Raji (cell line): ENCODE results near the gene HCRTR1.

Experiments used
- POLR2A ChIP-seq: IDR thresholded peaks from 2 replicates; pipeline ENCODE4 v1.6.1; 2011; ENCODE audit warnings: low read depth, low read length, control low read depth; ENCODE audit not compliant: insufficient read depth

HCRTR1 gene

DNA sequence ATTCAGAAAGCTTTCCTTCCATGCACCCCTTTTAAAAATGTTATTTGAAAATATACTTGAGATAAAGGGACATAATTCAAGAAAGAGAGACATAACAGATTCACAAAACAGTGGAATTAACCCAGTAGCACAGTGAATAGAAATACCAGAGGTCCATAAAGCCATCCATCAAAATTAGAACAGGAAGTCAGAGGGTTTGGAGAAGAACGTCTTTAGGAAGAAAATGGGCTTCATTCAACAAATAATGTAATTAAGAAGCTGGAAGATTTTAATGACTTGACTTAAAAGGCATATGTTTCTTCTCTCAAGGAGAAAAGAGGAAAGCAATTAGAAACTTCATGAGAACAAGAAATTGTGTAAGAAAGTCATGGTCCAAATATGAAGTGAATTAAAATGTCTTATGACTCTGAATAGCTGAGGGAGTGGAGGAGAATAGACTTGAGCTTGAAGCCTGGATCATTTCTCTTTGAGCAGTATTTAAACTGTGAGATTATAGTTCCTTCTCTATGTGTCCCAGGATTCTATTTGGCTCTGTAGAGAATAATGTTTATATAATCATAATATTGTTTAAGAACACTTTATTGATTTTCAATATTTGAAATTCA lies 7.9 kb upstream of the HCRTR1 start:
- TF ChIP-seq POLR2A = no peak

DNA sequence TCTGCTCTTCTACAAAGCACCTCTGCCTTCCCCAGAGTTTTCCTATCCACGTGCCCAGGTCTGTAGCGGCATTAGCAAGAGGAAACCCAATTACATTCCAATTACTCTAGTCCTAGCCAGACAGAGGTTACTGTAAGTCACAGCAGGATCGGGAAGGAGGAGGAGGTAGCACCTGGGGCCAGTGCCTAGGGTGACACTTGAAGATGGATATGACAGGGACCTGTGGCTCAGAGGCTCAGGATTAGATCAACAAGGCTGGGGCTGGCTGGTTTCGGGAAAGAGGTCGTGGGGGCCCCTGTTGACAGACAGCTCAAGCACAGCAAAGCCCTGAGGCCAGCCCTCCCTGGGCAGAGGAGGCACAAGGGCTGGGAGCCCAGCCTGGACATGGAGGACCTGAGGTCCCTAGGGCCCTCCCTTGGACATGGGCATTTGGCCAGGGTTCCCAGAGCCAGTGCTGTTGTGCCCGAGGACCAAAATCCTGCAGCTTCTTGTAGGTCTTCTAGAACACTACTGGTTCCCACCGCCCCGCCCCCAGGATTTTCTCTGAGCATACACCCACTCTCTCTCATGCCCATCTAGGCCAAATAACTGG lies 3.0 kb upstream of the HCRTR1 start:
- TF ChIP-seq POLR2A = no peak

DNA sequence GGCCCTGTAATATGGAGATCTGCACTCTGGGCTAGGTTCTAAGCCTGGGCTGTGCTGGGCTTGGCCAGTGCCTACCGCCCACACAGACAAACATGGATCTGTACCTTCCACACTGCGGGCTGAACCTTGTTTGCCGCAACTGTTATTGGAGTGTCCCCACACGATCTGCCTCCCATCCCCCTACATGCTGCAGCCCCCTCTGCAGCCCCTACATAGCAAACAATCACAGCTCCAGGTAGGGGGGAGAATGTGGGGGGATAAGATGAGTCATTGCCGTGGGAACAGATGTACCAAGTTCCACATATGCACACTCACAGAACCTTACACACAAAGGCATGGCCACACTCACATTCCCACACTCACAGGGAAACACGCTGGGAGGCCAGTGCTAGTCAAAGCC lies 2.1 kb upstream of the HCRTR1 start:
- TF ChIP-seq POLR2A = no peak

DNA sequence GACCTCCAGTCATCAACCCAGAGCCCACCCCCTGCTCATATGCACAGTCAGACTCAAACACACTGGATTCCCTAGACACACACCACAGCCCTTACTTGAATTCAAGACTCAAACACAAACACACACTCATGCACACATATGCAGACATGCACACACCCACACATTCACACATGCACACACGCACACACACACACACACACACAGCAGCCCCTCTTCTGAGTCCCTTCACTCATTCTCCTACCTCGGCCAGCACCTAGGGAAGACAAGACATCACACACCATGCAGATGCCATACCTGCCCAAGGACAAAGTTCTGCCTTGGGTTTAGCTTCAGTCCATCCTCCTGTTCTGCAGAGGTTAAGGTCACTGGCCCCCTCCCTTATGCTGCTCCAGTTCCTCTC lies 1.6 kb upstream of the HCRTR1 start:
- no peak for TF ChIP-seq POLR2A

DNA sequence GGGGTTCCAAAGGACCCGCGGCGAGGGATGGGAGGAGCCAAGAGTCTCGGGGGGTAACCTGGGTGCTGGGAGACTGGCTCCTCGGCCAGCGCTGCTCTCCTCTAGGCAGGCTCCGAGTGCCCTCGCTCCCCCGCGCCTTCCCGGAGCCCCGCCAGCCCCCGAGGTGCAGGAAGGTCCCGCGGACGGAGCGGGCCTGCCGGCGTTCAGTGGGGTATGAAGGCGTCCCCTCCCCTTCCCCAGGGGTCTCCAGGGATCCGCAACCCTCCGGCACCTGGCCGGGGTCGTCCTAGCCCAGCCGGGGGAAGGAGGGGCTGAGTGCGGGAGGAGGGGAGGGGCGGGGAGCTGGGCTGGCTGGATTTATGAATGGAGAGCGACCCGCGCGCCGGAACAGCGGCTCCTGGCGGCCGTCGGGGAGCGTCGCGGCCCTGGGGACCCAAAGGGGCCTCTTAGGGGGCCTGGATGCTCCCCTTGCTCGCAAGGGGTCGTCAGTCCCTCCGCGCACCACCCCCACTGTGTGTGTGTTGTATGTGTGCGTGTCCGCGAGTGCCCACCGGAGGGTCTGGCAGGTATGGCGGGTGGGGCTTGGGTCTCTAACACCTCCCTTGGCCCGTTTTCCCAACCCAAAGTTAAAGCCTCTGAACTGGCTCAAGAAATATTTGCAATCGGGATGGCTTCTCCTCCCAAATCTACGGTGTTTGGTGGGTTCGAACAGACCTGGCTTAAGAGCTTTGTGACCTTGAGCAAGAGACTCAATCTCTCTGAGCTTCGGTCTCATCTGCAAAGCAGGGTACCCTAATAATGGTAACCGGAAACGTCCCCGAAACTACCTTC lies 642 bp downstream of the HCRTR1 start:
- TF ChIP-seq POLR2A = no peak

DNA sequence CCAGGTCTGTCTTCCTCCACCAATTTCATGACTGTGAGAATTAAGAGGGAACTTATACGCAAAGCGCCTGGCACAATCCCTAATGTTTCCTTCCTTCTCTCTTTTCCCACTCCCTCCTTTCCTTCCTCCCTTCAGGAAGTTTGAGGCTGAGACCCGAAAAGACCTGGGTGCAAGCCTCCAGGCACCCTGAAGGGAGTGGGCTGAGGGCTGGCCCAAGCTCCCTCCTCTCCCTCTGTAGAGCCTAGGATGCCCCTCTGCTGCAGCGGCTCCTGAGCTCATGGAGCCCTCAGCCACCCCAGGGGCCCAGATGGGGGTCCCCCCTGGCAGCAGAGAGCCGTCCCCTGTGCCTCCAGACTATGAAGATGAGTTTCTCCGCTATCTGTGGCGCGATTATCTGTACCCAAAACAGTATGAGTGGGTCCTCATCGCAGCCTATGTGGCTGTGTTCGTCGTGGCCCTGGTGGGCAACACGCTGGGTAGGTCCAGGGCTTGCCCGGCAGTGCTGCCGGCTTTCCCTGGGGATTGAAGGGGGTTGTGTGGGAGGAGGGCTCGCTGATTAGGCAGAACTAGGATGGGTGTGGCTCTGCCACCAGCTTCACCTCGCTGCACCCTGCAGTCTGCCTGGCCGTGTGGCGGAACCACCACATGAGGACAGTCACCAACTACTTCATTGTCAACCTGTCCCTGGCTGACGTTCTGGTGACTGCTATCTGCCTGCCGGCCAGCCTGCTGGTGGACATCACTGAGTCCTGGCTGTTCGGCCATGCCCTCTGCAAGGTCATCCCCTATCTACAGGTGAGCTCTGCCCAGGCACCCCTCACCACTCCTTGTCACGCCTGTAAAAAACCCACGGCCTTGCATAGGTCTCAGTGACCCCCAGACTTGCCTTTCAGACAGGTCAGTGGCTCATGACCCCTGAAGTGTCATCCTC lies 1.7 kb downstream of the HCRTR1 start:
- TF ChIP-seq POLR2A = no peak

DNA sequence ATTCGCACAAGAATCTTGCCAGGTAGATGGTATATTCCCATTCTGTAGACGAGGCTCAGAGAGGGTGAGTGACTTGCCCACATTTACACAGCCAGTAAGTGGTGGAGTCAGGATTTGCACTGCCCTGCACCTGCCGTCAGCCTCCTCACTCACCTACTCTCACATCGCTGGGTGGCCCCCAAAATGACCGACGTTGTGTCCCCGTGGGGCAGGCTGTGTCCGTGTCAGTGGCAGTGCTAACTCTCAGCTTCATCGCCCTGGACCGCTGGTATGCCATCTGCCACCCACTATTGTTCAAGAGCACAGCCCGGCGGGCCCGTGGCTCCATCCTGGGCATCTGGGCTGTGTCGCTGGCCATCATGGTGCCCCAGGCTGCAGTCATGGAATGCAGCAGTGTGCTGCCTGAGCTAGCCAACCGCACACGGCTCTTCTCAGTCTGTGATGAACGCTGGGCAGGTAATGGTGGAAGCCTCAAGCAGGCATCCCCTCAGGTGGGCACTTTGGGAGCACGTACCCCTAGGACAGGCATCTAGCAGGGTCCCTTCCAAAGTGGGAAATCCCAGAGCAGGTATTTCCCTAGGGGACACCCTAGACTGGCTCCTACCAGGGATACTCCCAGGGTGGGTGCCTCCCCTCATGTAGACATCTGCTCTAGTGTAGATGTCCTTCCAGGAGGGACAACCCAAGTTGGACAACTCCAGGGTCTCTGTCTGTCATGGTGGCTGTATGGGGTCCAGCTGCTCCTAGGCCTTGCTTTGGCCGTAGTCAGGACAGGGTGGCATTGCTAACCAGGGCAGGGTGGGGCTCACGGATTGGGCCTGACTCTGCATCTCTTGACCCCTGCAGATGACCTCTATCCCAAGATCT lies 3.4 kb downstream of the HCRTR1 start:
- TF ChIP-seq POLR2A = no peak

DNA sequence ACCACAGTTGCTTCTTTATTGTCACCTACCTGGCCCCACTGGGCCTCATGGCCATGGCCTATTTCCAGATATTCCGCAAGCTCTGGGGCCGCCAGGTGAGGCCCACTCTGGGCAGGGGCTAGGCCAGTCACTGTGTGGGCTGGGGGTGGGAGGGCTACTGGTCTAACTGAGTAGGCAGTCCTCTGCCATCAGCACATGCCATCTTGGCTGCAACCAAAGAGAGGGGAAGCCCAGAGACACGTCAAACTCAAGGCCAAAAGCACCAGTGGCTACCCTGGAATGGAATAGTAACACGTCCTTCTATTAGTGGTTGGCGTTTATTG lies 4.0 kb downstream of the HCRTR1 start:
- TF ChIP-seq POLR2A = no peak

DNA sequence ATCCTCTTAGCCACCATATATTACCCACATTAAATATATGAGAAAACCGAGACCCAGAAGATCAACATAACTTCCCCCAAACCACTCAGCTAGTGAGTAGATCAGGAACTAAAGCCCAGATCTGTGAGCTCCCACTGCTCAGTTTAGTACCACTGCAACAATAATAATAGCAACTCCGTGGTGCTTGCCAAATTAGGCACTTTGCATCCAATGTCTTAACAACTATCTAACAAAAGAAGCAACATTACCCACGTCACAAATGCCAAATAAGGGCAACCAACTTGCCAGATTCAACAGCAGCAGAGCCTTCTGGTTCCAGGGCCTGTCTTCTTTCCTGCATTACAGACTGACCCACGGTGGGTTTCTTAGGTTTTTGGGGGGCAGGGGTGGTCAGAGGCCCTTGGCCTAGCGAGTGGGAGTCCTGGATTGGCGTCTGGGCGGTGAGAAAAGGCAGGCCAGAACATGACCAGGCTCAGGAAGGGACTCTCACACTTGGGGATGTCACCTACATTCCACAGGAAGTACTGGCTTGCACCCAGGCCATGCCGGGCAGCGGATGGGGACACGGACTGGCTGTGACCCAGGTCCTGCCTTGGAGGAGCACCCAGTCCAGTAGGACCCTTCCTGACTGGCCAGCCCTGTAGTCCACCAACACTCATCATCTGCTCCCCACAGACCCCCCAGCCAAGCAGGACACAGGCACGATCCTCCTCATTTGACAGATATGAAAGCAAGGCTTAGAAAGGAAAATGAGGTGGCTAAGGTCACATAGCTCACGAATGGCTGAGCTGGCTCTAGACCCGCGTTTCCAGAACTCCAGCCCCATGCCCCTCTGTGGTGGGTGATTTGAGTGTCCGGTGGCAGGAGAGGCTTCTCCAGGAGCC lies 4.6 kb downstream of the HCRTR1 start:
- no peak for TF ChIP-seq POLR2A

DNA sequence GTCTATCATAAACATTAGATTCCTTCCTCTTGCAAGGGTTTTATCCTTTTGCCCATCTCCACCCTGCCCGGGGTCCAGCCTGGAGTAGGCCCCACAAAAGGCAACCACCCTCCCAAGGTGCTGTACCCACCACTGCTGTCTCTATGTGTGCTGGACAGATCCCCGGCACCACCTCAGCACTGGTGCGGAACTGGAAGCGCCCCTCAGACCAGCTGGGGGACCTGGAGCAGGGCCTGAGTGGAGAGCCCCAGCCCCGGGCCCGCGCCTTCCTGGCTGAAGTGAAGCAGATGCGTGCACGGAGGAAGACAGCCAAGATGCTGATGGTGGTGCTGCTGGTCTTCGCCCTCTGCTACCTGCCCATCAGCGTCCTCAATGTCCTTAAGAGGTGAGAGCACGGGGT lies 5.9 kb downstream of the HCRTR1 start:
- TF ChIP-seq POLR2A = no peak

DNA sequence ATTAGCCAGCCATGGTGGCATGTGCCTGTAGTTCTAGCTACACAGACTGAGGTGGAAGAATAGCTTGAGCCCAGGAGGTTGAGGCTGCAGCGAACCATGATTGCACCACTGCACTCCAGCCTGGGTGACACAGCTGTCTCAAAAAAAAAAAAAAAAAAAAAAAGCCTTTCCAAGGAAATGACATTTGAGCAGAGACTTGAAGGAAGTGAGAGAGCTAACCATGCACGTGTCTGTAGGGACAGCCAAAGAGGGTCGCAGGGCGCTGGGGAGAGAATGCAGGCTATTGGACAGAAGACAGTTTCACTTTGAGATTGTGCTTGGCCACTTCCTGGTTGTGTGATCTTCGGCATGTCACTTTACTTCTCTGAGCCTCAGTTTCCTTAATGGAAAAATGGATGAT lies 6.8 kb downstream of the HCRTR1 start:
- TF ChIP-seq POLR2A = no peak

DNA sequence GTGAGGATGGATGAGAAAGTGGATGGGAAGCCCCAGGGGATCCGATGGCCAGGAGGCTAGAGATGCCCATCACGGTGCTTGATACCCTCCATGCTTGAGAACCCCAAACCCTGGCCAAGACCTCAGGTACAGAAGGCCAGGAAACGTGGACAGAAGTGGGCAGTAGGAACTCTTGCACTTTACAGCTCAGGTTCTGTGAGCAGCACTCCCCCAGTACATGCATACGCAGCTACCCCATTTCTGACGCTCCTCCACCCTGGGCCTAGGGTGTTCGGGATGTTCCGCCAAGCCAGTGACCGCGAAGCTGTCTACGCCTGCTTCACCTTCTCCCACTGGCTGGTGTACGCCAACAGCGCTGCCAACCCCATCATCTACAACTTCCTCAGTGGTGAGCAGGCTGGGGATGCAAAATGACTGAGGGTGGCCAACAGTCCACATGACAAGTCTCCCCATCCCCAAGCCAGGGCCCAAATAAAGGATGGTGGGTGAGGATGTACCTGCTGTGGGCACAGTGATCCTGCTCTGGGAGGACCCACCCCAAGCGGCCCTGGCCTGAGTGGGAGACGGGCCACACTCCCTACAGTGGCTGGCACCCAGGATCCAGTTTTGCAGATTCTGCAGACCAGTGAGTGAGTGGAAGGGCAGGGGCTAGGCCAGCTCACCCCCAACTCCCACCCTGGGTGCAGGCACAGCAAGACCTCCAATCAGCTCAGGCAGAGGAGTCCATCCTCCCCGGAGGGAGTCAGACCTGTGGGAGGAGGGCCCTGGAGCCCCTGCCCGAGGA lies 7.4 kb downstream of the HCRTR1 start:
- no peak for TF ChIP-seq POLR2A
